Prostate gland (tissue), 2 donors: ENCODE measurements around the gene EDARADD.

Experiments used
- CTCF ChIP-seq, 4 experiments: fragments of 200-600 bp in 2 of 4; fragments of 450-650 bp in 2 of 4; sonication (generic) in 2 of 4; IDR thresholded peaks; 1 replicate in 3 of 4; 2 replicates in 1 of 4; pipeline ENCODE4 v1.5.1; 2016 to 2019; ENCODE audit warnings: antibody characterized with exemption in 4 of 4, mild to moderate bottlenecking in 2 of 4, moderate library complexity in 2 of 4
- POLR2A ChIP-seq: fragments of 450-650 bp; IDR thresholded peaks from one replicate; pipeline ENCODE4 v1.6.1; 2016; ENCODE audit warnings: antibody characterized with exemption, mild to moderate bottlenecking

- TF ChIP-seq CTCF (IDR thresholded peaks at IDR 0.05) (no peak), POLR2A (no peak)
Observed at GRCh38 chr1:236484310-236484971, 90.4 kb downstream of the EDARADD start.
